Sigmoid colon (tissue), 4 donors: ENCODE results near the gene FILIP1L.

Source experiments
- POLR2A ChIP-seq, 2 donors: fragments of 450-650 bp; IDR thresholded peaks; one replicate each; pipeline ENCODE4 v1.6.1; 2016; ENCODE audit warnings: antibody characterized with exemption in 2 of 2, mild to moderate bottlenecking in 2 of 2, moderate library complexity in 2 of 2
- POLR2AphosphoS5 ChIP-seq, 4 donors: sonication (generic); formaldehyde crosslinking; IDR thresholded peaks; one replicate each; pipeline ENCODE4 v1.6.1; 2017; ENCODE audit warnings: antibody characterized with exemption in 4 of 4
- TF ChIP-seq, protein P1 (sequence below), 4 experiments: fragments of 450-650 bp in 3 of 4; fragments of 200-600 bp in 1 of 4; IDR thresholded peaks; one replicate each; pipeline ENCODE4 v1.5.1; 2016 to 2019; ENCODE audit warnings: antibody characterized with exemption in 4 of 4, mild to moderate bottlenecking in 3 of 4, moderate library complexity in 2 of 4

DNA sequence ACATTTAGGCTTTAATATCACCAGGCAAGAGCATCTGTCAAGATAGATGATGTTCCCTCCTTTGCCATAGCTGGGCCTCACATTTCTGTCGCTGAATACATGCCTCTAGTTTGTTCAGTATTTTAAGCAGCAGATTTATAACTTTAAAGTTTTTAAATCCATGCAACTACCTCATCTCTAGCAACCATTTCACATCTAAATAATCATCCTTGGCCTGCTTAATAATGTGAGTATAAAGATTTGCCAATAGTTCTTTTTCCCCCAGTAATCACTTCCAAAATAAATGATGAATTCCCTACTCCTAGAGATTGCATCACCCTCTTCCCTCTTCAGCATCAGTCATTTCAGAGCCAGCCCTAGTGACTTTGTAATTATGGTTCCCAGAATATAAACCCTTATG is 36.2 kb upstream of the FILIP1L start:
- TF ChIP-seq, protein P1, sequence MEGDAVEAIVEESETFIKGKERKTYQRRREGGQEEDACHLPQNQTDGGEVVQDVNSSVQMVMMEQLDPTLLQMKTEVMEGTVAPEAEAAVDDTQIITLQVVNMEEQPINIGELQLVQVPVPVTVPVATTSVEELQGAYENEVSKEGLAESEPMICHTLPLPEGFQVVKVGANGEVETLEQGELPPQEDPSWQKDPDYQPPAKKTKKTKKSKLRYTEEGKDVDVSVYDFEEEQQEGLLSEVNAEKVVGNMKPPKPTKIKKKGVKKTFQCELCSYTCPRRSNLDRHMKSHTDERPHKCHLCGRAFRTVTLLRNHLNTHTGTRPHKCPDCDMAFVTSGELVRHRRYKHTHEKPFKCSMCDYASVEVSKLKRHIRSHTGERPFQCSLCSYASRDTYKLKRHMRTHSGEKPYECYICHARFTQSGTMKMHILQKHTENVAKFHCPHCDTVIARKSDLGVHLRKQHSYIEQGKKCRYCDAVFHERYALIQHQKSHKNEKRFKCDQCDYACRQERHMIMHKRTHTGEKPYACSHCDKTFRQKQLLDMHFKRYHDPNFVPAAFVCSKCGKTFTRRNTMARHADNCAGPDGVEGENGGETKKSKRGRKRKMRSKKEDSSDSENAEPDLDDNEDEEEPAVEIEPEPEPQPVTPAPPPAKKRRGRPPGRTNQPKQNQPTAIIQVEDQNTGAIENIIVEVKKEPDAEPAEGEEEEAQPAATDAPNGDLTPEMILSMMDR (IDR thresholded peaks at IDR 0.05): no peak
- TF ChIP-seq POLR2AphosphoS5 (IDR thresholded peaks at IDR 0.05): peak in 3 of 4 donors; percentile 12 to 56 (median 52)
- TF ChIP-seq POLR2A (IDR thresholded peaks at IDR 0.05): no peak
